ENCODE results near the gene BTBD9.

Gene BTBD9

DNA sequence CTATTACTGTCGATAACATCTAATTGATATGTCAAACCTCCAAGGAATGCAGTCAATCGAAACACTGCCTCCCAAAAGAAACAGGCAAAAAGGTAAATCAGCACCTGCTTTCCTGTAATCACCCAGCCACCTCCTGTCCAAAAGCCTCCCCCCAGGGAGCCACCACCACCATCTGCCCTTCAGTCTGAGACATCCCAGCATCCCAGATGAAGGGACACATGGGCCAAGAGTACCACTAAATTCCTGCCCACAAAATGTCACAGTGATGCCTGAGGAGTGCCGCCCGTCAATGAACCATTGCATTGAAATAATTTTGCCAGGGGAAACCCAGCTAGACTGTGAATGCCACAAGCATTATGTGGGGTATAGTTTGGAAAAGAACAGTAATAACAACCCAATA is 418.5 kb downstream of the BTBD9 start:
- DNase-seq = no peak

DNA sequence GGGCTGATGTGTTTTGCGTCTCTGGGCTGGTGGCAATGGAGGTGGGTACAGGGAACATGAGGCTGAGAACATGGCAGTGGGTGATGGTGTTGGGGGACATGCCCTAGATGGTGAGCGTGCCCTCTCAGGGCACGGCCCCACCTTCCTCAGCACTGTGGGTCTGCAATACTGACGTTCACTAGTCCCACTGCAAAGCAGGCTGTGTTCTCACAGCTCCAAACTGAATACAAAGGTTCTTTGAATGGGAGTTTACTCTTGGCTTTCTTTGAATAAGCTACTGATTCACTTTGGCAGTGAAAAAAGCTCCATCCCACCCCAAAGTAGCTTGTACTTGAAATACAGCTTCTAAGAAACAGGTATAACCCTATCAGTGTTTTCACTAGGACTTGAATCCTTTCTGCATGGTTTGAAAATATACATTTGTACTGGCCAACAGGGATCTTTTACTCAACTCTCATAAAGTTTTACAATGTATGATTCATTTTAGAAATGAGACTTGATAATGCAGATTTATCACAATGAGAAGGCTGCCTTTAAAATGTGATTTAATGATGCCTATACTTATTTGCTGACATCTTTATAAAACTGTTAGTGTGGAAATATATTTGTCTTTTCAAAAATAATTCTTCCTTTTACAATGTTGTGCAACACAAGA is 419.5 kb downstream of the BTBD9 start:
- no peak for DNase-seq

DNA sequence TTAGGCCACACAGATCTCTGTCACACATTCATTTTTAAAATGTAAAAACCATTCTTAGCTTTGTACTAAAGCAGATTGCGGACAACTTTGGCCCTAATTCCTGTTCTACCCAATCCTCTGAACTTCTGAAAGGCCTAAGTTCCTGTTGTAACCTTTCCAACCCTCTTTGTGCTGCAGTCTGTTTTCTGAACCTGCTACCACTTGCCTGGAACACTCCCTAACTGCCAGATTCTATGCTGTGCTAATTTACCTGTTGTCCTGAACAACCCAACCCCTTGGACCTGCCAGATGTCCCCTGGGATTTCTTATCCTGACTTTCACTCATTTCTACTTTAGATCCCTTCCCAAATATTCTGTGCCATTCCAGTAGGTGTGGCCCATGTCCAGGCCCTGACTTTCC is 421.5 kb downstream of the BTBD9 start:
- DNase-seq = no peak

DNA sequence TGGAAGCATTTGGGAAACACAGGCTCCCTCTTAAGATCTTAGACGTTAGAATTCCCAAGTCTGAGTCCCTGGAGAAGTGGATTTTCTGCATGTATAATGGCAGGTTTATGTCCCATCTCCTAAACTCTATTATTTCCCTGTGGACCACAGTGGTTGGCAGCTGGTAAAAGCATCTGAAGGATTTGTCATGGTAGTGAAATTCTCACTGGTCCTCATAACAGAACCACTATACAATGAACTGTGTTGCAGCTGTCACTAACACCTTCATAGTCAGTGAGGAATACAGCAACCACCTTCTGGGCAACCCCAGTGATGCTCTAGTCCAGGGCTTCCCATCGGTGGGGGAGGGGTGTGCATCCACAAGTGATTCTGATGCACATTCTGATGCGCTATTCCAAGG is 423.3 kb downstream of the BTBD9 start:
- no peak for DNase-seq

DNA sequence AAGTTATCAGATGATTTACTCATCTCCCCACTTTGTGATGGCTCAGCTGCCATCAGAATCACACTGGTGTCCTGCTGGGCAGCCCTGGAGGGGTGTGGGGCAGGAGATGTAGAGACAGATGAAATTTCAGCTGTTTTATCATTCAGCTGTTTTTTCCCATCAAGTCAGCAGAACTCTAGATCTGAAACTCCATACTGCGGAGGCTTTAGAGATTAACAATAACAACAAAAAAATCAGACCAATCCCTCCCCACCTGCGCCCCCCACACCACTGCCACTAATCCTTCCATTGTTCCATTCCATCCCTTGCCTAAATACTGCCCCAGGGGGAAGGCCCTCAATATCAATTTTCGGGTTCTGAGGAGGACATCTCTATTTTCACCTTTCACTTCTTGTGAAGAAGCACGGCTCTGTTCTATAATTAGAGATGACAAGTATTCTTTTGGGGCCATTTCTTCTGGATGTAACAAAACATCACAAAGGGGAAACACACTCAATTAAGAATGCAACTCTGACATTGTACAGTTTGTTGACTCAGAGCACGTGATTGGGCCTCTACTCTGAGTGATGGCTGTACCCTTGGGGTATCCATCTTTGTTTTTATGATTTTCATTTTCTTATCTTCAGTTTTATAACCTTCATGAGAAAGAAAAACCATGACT is 423.9 kb downstream of the BTBD9 start:
- no peak for DNase-seq

DNA sequence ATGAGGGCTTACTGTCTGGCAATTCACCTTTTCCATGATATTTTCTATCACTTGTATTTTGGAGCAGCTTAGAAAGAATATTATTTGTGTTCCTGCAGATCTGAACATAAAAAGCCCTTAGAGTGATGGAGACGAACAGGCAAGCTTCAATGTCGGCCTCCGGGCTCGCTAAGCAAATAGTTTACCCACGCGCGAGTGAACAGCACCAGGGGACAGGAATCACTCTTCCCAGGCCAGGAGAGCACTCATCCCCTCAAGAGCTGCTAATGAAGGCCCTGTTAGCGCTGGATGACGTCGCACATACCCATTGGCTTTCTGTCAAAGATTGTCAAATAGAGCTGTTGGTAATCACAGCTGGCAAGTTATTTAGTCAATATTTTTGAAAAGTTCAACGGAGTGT is 424.5 kb downstream of the BTBD9 start:
- DNase-seq = peak in 1 of 2 experiments; percentile 16

DNA sequence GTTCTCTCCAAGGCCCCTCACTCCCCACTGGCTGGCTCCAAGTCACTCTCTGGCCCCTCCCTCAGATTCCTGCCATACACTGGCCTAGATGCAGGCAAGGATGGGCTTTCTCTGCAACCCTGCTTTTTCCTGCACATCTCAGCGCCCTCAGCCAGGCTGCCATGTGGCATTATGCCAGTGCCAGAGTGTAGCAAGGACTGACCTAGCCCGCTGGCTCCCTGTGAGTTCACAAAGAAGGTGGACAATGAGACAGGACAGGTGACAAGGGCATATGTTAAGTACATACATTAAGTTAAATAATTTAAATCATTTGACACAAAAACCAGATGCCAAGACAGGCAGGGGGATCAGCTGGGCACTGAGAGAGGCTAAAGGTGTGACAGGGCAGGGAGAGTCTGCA is 425.6 kb downstream of the BTBD9 start:
- peak in 1 of 2 experiments; percentile 13 for DNase-seq

DNA sequence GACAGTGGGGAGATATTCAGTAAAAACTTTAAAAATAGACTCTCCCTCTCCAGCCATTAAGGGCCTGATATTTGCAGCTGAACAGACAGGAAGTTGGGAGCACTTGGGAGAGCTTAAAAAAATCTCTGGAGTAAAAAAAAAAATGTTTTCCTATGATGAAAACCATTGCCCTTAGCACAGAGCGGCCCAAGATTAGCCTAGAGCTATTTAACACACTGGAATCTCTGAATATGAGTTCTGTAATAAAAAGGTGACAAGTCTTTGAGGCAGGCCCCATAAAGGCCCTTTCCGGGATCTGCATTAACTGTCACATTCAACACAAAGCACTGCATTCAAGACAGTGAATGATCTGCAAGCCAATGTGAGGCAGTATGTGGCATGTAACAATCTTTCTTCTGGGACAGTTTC is 426.5 kb downstream of the BTBD9 start:
- DNase-seq = no peak

DNA sequence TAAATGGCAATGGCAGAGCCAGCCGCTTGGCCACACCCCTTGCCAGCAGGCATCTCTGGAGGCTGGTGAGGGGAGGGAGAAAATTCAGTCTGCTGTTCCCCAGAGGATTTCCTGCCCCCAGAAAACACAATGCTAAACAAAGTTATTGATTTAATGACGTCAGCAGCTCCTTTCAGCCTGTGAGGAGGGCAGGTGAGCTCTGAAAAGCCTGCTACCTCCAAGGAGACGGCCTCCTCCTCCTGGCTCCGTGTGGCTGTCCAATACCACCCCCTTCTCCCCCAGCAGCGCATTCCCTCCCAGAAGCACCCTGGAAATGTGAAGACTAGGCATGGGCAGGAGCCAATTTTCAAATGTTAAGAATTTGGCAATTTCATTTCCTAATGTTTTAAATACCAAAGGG is 427.1 kb downstream of the BTBD9 start:
- peak; percentile 67 to 82 for DNase-seq

DNA sequence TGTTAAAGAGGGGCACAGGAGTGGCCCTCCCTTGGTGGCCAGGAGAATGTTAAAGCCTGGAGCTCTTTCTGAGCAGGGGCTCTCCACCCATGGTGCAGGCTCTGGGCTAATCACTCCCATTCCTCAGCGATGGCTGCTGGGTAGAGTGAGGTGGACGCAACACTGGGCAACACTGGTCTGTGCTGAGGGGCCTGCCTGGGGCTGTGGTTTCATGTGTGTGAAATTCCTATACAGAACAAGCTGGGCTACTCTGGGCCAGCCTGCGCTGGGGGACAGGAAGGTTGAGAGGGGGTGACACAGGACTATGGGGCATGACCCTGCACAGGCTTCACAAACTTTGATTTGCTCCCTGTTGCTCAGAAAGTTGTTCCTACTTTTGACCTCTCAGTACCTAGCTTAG is 427.6 kb downstream of the BTBD9 start:
- no peak for DNase-seq

DNA sequence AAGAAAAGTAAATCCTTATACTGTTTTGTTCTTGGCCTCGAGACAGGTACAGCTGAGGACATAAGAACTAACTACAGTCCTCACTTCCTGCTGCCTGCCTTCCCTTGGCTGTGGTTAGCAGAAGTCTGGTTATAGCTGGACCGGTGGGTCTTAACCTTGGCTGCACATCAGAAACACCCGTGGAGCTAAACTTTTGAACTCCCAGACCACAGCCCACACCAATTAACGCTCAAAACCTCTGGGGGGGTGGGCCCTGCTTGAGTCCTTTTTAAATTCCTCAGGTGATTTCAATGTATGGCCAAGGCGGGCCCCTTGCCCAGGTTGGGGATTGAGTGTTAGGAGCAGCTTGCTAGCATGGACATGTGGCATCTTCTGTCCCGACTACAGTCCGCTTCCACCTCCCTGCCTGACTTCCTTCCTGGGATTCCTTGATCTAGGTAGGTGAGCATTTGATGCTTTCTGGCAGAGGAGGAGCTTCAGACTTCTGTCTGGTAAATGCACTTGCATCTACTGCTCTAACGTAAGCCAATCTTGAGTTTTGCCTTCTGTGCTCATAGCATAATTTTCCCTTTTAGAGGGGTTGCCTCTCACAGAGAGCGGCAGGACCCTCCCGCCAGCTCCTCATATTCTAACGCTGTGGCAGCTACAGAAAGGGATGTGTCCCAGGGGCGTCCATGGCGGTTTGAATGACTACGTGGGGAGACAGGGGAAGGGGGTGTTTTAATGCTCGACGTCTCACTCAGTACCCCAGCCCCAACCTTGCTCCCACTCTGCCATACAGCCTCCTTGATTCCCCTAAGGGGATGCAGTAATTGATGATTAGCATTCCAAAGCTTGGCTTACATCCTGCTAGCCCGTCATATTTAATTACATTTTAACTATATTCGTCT is 430.1 kb downstream of the BTBD9 start:
- DNase-seq = no peak

DNA sequence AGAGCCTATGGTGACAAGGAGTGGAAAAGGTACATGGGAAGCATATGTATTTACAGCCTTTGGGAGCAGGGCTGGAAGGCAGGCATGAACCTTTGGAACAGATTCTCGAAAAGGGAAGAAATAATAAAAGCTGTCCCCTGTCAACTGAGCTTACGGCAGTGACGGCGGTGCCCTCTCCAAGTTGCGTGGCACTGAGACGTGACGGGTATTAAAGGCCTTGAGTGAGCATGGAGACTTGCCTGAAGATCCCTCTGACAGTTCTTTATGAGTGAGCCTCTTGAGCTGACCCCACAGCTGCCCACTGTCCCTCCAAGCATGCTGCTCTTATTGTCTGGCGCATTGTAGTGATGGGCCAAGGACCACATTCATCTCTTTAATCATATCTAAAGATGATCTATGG is 431.7 kb downstream of the BTBD9 start:
- DNase-seq = no peak

DNA sequence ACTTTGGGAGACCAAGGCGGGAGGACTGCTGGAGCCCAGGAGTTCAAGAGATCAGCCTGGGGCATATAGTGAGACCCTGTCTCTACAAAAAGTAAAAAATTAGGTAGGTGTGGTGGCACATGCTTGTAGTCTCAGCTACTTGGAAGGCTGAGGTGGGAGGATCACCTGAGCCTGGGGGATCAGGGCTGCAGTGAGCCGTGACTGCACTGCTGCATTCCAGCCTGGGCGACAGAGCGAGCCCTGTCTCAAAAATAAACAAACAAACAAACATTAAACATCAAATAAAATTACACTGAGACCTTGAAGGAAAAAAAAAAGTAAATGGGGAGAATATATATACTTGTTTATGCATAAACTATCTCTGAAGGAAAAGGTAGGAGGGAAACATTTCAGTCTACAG is 432.4 kb downstream of the BTBD9 start:
- DNase-seq = no peak

DNA sequence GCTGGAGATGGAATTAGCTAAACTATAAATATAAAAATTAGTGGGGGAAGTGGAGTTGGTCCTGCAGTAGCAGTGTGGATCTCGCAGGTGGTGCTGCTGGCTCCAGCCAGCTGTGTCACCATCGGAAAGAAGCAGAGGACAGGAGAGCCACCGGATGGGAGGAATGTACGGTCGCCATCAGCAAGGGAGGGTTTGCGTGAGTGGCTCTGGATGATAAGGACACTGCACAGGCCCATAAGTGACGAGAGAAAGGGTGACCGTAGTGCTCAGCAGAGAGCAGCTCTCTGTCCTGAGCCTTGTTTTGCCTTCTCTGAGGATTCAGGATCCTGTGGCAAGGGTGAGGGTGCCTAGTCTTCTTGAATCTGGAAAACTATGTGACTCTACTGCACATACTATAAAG is 441.5 kb downstream of the BTBD9 start:
- DNase-seq = no peak

DNA sequence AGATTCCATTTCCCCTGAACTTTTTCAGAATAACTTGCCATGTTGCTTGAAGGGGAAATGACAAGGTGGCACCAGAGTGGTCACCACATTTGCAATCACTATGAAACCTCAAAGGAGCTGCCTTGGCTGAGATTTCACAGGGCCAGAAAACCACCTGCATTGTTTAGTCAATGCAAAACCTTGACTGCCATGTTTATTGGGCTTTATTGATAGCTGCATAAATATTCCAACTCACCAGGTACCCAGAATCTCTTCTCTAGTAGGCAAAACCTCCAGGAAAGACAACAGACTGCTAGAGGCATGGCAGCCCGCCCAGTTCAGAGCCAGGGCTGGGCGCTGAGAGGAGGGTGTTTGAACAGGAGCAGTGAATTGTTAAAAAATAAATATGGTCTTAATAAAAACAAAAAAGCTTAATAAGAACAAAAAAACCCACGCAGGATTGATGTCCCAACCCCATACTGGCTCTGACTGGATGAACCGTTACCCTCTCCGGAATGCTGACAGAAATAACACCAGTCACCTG is 444.6 kb downstream of the BTBD9 start:
- no peak for DNase-seq

DNA sequence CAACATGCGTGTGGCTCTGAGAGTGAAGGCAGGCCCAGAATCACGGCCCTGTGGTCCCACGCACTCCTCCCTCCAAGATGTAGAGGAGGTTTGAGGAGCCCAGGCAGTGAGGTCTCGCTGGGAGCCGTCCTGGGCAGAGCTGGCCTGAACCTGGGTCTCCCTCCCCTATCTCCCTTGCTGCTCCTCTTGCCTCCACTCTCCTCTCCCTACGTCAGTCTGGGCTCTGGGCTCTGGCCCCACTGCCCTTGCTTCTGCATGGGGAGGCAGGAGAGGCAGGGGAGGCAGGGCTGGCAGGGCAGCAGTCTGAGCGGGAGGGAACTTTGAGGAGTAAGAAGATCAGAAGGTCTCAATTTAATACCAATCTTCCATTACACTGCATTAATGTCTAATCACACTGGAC is 445.1 kb downstream of the BTBD9 start:
- no peak for DNase-seq

DNA sequence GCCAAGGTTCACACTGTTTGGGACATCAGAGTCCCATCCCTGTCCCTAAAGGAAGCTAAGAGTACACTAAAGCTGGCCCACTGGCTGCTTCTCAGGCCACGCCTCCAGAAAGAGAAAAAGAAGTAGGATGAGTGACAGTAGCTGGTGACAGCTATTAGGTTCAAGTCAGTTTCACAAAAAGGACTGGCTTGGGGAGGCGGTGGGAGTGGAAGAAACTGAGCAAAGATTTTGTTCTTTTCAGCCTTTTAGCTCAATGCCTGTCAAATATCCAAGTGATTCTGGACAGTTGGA is 445.5 kb downstream of the BTBD9 start:
- no peak for DNase-seq

DNA sequence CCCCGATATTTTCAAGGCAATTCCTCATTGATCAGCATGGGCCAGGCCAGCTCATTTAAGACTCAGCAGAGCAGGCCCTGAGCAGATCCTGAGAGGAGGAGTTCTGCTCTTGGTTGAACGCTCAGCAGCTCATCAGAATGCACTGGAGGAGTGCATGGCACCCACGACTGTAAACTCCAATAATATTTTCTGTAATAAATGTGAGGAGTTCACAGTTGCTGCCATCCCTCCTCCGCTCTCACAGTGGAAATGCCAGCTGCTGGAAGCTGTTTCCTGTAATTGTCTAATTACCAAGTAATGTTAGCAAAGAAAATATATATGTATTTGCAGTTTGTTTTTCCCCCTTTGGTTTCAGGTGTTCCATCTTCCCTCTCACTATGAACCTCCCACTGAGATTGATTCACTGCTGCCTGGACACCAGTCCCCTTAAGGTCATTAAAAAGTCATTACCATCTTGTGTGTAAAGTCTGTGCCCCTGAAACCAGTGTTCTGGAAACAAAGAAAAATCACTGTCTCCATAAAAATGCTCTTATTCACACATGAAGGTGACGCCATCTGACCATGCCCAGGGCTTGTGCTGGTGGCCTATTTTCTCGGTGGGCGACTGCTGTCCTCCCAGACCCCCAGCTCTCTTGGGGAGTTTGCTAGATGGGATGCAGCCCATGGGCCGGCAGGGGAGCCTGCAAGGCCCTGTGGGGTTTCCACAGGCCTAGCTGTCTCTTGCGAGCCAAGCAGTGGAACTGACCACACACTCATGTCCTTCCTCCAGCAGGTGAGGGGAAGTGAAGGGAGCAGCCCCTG is 446.0 kb downstream of the BTBD9 start:
- DNase-seq = no peak

DNA sequence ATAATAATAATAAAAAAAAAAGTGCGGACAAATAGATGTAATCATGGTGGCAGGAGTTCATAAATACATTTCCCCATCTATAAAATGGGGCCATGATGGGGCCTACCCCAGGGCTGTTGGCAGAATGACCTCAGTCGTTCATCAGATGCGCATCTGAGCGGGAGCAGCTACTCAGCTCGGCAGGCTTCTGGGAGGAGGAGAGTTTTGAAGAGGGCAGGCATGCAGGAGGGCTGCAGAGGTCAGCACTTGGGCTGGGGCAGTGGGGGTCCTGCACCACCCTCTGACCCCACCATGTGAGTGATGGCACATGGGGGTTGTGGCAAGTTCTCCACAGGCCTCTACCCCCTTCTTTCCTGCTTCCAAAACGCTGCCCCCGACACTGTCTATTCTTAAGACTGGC is 446.7 kb downstream of the BTBD9 start:
- no peak for DNase-seq

DNA sequence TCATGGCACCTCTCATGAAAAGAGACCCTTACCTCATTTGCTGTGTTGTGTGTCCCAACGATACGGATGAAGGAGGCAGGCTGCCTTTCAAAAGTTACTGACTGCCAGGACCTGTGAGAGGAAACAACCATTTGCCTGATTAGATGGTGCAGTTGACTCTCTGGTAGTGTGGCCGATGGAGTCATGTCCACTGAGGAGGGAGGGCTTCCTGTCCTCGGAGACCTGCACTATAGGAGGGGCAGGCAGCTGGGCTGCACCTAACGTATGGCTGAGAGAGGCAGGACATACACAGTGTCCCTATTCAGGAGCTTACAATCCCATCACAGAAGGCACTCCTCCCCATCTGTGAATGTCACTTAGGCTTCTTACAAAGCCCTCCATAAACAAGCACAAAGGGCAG is 447.2 kb downstream of the BTBD9 start:
- no peak for DNase-seq

DNA sequence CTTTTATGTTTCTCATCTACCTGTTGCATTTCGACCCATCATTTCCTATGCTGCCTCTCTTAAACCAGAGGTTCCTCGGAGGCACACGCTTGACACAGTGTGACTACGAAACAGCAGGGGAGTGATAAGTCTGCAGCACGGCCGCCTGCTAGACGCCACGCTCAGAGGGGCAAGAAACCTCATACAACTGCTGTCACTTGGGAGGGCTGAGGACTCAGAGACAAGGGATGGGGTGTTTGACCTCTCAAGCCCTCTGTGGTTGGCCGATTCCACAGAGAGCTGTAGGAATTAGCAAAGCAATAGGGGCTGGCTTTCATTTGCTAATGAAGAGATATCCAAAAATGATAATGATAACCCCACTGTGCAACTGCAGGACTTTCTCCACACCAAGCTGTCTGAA is 447.7 kb downstream of the BTBD9 start:
- no peak for DNase-seq

DNA sequence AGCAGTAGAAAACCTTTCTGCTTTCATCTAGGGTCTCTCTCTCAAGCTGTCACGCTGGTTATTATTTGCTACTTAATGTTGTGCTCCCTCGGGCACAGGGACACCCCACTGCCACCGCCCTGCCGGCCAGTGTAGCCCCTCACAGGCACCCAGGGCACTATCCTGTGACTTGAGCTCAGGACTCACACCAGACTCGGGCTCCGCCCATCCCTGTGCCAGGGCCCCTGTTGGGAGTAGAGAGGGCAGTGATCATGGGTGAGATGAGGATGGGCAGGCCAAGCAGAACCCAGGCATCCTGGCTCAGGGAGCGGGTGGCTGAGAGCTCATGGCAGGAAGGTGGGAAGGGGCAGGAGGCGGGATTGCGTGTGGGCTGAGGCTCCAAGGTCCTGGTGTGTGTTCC is 448.3 kb downstream of the BTBD9 start:
- no peak for DNase-seq

DNA sequence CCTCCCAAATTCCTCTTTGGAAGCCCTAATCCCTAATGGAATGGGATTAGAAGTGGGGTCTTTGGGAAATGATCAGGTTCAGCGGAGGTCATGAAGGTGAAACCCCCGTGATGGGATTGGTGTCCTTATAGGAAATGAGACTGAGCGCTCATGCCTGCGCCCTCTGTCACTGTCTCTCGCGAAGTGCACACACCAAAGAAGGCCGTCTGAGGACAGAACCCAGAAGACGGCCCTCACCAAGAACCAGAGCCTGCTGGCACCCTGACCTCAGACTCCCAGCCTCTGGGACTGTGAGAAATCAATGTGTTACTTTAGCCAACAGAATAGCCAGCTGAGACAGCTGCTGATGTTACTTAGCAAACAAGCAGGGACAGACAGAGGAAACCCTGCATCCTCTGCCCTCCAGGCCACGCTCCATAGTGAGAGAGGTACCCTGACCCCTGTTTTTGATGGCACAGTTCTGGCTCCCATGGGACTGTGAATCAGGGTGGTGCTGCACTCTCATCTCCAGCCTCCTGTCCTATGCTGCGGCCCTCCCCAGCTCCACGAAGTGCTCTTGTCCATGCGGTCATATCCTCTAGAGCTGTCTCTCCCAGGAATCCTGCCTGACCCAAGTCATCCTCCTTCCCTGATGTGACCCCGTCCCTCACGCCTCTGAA is 450.9 kb downstream of the BTBD9 start:
- DNase-seq = no peak

Measured in SHP77 (cell line).